DND-41 (cell line): ENCODE data around the gene C6orf47.

Experiments
- ATAC-seq: fragments of 200-7000 bp; cut with Tn5 transposase; 3 replicates; pipeline ENCODE4 v1.9.1; 2021; ENCODE audit warnings: low read depth; ENCODE audit not compliant: insufficient read depth
- DNase-seq: peaks from one replicate; pipeline ENCODE4 v3.0.0-alpha.2; 2020
- H2AFZ ChIP-seq: 2 replicates; pipeline ENCODE4 v1.6.0; 2012; ENCODE audit warnings: low read depth, low read length
- H3K27ac ChIP-seq: 2 replicates; pipeline ENCODE4 v1.5.1; 2012; ENCODE audit warnings: low read length, inconsistent platforms
- H3K27me3 ChIP-seq: fragments of 200-600 bp; sonication (generic); 2 replicates; pipeline ENCODE4 v1.6.0; 2012; ENCODE audit warnings: low read length, mild to moderate bottlenecking, inconsistent platforms; ENCODE audit not compliant: insufficient read depth, poor library complexity
- H3K36me3 ChIP-seq: 2 replicates; pipeline ENCODE4 v1.5.1; 2012; ENCODE audit warnings: low read length, inconsistent platforms; ENCODE audit not compliant: insufficient read depth
- H3K4me1 ChIP-seq: 2 replicates; pipeline ENCODE4 v1.5.1; 2012; ENCODE audit warnings: mild to moderate bottlenecking, low read length; ENCODE audit not compliant: insufficient read depth
- H3K4me2 ChIP-seq: 2 replicates; pipeline ENCODE4 v1.6.0; 2012; ENCODE audit warnings: mild to moderate bottlenecking, moderate library complexity, low read length, inconsistent platforms; ENCODE audit not compliant: insufficient read depth
- H3K4me3 ChIP-seq, 2 experiments: fragments of 200-600 bp in 1 of 2; shearing (Covaris generic) in 1 of 2; 2 replicates each; pipeline ENCODE4 v1.5.1; 2012 to 2016; ENCODE audit warnings: inconsistent platforms in 2 of 2, low read length in 2 of 2, mild to moderate bottlenecking in 2 of 2, low read depth in 1 of 2, moderate library complexity in 1 of 2
- H3K79me2 ChIP-seq: 2 replicates; pipeline ENCODE4 v1.6.0; 2012; ENCODE audit warnings: low read length, inconsistent platforms; ENCODE audit not compliant: insufficient read depth
- H3K9ac ChIP-seq: 2 replicates; pipeline ENCODE4 v1.6.0; 2012; ENCODE audit warnings: low read depth, mild to moderate bottlenecking, inconsistent platforms, low read length, moderate library complexity
- H3K9me3 ChIP-seq: 2 replicates; pipeline ENCODE4 v1.5.1; 2012; ENCODE audit warnings: low read length, moderate library complexity, mild to moderate bottlenecking, inconsistent platforms; ENCODE audit not compliant: insufficient read depth, severe bottlenecking
- H4K20me1 ChIP-seq: 2 replicates; pipeline ENCODE4 v1.6.0; 2012; ENCODE audit warnings: low read length; ENCODE audit not compliant: insufficient read depth
- EZH2 ChIP-seq: IDR thresholded peaks from 3 replicates; pipeline ENCODE4 v1.6.1; 2012; ENCODE audit warnings: borderline replicate concordance, low read depth, mild to moderate bottlenecking, moderate library complexity, low read length, inconsistent platforms; ENCODE audit not compliant: severe bottlenecking
- TF ChIP-seq, protein P1 (sequence below): IDR thresholded peaks from 2 replicates; pipeline ENCODE4 v1.5.1; 2012; ENCODE audit warnings: borderline replicate concordance, low read length, moderate library complexity, mild to moderate bottlenecking; ENCODE audit not compliant: poor library complexity, severe bottlenecking; ENCODE audit errors: extremely low read depth

The C6orf47 gene

DNA sequence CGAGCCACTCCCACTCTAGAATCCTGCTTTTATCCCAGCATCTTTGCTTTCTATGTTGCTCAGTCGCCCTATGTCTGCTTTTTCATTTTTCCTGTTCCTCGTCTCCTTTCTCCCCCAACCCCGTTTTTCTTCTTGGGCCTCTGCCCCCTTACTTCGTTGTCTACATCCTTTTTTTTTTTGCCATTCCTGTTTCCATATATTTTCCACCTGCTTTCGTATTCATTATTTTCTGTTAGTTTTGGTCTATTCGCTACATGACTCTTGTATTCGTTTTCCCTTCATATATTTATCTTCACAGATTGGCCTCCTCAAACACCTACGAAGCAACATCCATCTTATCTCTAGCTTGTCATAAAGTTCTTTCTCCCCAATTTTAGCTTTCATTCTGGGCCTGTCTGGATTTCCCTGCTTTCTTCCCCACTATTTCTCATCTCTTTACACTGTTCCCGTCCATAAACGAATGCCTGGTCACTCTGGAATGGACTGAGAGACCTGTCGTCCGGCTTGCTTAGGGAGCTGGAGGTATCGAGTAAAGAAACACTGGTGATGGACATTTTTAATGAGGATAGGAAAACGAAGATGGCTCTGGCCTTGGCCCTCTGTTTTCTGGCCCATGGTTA is 39.1 kb downstream of the C6orf47 start:
- no peaks in the 10 kb centered on the region for H3K9me3 ChIP-seq
- peak overlapping the region; percentile 97 for H3K27ac ChIP-seq
- peaks cover 42% of the 10 kb centered on the region for H4K20me1 ChIP-seq
- ATAC-seq (no peak), DNase-seq (no peak)
- peak overlapping the region; percentile 72 for H3K4me2 ChIP-seq
- H3K4me3 ChIP-seq: peak overlapping the region; percentile 63 to 64; a peak in 3 of 4 replicates
- H3K79me2 ChIP-seq: peaks cover 66% of the 10 kb centered on the region
- TF ChIP-seq, protein P1, sequence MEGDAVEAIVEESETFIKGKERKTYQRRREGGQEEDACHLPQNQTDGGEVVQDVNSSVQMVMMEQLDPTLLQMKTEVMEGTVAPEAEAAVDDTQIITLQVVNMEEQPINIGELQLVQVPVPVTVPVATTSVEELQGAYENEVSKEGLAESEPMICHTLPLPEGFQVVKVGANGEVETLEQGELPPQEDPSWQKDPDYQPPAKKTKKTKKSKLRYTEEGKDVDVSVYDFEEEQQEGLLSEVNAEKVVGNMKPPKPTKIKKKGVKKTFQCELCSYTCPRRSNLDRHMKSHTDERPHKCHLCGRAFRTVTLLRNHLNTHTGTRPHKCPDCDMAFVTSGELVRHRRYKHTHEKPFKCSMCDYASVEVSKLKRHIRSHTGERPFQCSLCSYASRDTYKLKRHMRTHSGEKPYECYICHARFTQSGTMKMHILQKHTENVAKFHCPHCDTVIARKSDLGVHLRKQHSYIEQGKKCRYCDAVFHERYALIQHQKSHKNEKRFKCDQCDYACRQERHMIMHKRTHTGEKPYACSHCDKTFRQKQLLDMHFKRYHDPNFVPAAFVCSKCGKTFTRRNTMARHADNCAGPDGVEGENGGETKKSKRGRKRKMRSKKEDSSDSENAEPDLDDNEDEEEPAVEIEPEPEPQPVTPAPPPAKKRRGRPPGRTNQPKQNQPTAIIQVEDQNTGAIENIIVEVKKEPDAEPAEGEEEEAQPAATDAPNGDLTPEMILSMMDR: no peak
- no peak for TF ChIP-seq EZH2
- H3K9ac ChIP-seq: peak overlapping the region; percentile 90
- H3K27me3 ChIP-seq: no peaks in the 10 kb centered on the region
- peak overlapping the region; percentile 79 for H2AFZ ChIP-seq
- peaks cover 52% of the 10 kb centered on the region for H3K4me1 ChIP-seq
- H3K36me3 ChIP-seq: peaks cover 50% of the 10 kb centered on the region

DNA sequence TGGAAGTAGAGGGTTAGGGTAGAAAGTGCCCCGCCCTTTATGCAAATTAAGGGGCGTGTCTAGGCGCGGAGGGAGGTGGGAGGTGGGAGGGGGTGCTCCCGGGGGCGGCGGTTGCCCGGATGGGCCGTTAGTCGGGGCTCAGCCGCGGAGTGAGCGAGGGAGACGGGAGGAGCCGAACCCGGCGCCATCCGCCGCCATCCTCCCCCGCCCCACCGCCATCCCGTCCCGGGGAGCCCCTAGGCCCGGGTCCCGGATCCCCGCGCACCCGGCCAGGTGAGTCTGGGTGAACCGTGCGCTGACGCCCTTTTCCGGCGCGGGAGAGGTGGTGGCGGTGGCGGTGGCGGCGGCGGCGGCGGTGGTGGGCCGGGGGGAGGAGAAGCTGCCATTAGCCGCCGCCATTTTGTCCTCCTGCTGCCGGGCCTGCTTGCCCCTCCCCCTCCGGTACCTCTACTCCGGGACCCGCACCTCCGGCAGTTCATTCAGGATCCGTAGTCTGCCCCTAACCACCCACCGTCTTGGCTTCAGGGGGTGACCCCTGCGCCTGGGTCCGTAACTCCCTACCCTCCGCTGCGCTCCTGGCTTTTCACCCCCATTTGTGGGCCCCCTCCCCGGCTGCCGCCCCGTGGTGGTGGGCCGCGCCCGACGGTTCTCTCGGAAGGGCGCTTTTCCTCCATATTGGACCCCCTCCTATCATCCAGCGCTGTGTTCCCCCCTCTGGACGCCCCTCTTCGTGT is 39.8 kb downstream of the C6orf47 start, which contains the start of gene PRRC2A:
Gene PRRC2A, plus strand, starts transcription at position 130 of the 734 bp plus-strand sequence. CDS start 2,075 bp downstream, outside the sequence.
- Histone ChIP-seq H3K4me2 (peak within 1 kb of the TSS; percentile 72), H3K27me3 (no peaks in the 10 kb centered on the region), H4K20me1 (peaks cover 35% of the 10 kb centered on the region), H3K79me2 (peaks cover 66% of the 10 kb centered on the region), H2AFZ (peak within 1 kb of the TSS; percentile 79), H3K9ac (peak within 1 kb of the TSS; percentile 90), H3K4me1 (peaks cover 56% of the 10 kb centered on the region), H3K9me3 (no peaks in the 10 kb centered on the region), H3K36me3 (peaks cover 43% of the 10 kb centered on the region), H3K4me3 (peak within 1 kb of the TSS; percentile 63 to 64; a peak in 3 of 4 replicates), H3K27ac (peak within 1 kb of the TSS; percentile 98)
- peak; percentile 69 for ATAC-seq
- TF ChIP-seq, protein P1: no peak
- no peak for TF ChIP-seq EZH2
- DNase-seq: no peak

DNA sequence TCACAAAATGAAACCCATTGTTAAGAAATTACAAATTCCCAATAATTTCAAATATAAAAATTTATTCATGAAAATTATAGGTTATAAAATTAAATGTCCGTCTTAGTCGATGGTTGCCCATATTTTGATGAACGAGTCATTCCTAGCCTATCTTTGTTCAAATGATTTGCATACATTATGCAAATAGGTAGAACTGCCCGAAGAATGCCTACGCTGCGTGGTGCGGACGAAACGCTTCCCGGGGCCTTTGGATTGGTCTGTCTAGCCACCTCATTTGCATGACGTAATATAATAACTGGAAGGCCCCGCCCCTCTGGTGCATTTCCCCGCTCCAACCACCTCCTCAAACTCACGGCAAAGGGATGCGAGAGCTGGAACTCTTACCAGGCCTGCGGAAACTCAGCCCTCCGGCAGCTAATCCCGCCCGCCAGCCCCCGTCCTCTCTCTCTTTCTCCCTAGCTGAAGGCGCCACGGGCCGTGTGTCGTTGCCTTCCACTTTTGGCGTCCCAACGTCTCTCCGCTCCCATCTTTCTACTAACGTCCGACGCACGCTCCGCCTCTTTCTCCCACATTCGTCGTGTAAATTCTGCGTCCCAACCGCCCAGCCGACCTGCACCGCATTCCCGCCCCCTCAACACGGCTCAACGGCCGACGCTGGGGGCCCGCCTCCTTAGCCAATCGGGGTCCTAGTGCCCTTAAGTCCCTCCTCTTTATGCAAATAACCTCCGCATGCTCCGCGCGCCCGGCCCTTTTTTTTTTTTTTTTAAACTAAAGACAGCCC is 40.6 kb downstream of the C6orf47 start:
- H3K36me3 ChIP-seq: peaks cover 35% of the 10 kb centered on the region
- no peak for TF ChIP-seq EZH2
- TF ChIP-seq, protein P1: no peak
- H3K27me3 ChIP-seq: no peaks in the 10 kb centered on the region
- peaks cover 59% of the 10 kb centered on the region for H3K4me1 ChIP-seq
- H3K79me2 ChIP-seq: peaks cover 63% of the 10 kb centered on the region
- DNase-seq (peak; percentile 99), ATAC-seq (peak; percentile 78)
- no peaks in the 10 kb centered on the region for H3K9me3 ChIP-seq
- peak overlapping the region; percentile 98 for H3K27ac ChIP-seq
- peak overlapping the region; percentile 70 for H3K9ac ChIP-seq
- peak overlapping the region; percentile 22 to 56; a peak in 3 of 4 replicates for H3K4me3 ChIP-seq
- peak overlapping the region; percentile 63 for H2AFZ ChIP-seq
- peaks cover 27% of the 10 kb centered on the region for H4K20me1 ChIP-seq
- peak overlapping the region; percentile 68 for H3K4me2 ChIP-seq
